GM18502 (cell line): ENCODE data around the gene CD163L1.
"Not testable (repeated sequence)": the region's sequence is repeated elsewhere in the genome, so short reads cannot be mapped to it uniquely, and the experiment has no call there.

Experiments used
- ATAC-seq: cut with Tn5 transposase; IDR thresholded peaks from one replicate; pipeline ENCODE4 v1.9.1; 2021; ENCODE audit warnings: mild to moderate bottlenecking; ENCODE audit not compliant: unreplicated experiment, poor library complexity

Gene CD163L1

DNA sequence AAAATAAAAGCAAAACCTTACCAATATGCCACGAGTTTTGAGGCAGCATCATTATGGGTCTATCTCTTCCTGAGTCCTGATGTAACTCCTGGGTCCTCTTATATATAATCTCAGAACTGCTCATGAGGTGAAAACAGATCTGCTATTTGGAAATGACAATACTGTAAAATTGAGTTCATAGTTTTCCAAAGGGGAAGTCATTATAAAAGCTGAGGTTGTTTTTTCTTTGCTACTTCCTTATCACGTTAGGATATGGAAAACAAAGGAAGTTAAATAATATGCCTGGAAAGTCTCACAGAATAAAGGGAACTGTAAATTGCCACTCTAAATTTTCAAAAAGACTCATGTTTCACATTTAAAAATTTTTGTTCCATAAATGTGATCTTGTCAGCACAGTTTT lies at the start of gene CD163L1:
Gene CD163L1, minus strand, starts transcription at position 78 of the 400 bp plus-strand sequence. Its CDS starts 26 bp downstream, at position 52.
- no peak for ATAC-seq

DNA sequence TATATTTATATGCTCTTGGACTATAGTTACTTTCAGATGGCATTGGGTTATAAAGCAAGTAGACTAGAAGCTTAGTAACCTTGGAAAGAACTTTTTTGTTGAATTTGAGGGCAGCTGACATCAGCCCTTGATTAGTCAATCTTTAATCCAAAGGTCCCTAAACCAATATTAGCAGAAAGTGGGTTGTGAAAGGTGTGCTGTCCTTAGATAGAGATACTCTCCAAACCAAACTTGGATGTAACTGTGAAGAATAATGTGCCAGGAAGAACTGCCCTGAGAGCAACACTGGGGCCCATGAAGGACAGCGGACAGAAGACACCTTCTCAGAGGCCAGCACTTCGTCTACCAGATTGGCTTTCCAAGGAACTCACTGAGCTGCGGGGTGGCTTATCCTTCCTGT lies 49.1 kb upstream of the CD163L1 start:
- no peak for ATAC-seq

DNA sequence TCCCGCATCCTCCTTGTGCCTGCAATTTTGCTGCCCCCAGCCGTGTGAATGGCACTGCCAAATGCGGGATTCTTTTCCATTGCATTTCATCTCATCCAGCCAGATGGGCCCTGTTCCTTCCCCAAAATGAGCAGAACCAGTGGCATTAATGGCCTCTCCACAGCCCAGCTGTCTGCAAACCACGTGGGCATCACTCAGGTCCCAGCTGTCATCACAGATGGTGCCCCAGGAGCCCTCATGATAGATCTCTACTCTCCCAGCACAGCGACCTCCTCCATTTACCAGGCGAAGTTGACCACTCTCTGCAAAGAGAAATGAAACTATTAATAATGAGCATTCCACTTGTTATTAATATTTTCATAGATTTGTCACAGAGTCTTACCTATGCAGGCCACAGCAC lies 42.6 kb upstream of the CD163L1 start:
- ATAC-seq = no peak

- no peak for ATAC-seq
Observed at GRCh38 chr12:7485095-7485494, 41.1 kb upstream of the CD163L1 start.

- no peak for ATAC-seq
Observed at GRCh38 chr12:7483343-7483742, 39.4 kb upstream of the CD163L1 start.

DNA sequence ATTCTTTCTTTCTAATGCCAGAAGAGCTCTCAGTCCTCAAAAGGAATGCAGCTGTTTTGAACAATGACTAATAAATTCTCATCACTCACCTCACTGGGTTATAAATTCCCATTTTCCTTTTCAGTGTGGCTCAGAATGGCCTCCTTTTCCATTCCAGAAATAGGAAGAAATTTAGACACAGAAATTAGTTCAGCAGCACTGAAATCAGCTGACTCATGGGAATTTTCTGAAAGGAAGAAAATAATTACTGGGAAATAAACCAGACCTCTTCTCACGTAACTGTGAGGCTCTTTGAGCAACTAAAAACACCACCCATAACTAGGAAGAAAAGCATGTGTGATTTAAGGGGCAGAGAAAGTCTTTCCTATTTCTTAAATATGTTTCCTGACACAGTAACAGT lies 35.8 kb upstream of the CD163L1 start:
- no peak for ATAC-seq

- no peak for ATAC-seq
Observed at GRCh38 chr12:7472060-7472459, 28.1 kb upstream of the CD163L1 start.

GRCh38 chr12:7460375-7461259 lies 16.7 kb upstream of the CD163L1 start:
- no peak for ATAC-seq

GRCh38 chr12:7459973-7460372 lies 16.0 kb upstream of the CD163L1 start:
- no peak for ATAC-seq

GRCh38 chr12:7451756-7452155 lies 7.8 kb upstream of the CD163L1 start:
- no peak for ATAC-seq

DNA sequence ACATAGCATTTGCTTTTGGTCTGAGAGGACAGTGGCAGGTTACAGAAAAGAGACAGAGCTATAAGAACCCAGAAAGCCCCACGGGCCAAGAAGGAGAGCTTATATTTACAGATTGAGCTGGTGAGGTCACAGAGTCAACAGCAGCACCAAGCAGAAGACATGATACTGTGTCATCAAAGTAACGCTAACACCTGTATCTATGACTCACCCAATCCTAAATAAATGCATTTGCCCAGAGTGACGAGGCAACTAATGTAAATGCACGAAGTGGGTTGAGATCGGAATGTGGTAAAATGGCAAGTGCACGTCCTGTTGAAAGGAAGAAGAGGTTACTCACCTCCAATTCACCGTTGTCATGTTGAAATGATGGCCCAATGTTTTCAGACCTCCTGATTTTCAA lies 6.7 kb upstream of the CD163L1 start:
- ATAC-seq = no peak

DNA sequence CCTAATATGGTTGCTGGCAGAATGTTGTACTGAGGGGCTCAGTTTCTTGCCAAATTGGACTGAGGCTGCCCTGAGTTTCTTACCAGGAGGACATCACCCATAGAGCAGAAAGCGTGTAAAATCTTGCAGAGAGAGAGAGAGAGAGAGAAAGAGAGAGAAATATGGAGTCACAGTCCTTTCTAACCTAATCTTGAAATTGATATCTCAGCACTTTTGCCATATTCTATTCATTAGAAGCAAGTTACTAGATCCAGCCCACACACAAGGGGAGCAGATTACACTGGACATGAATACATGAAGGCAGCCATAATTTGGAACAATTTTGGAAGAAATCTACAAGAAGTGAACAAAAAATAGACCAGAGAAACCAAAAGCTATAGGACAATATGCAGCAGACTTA lies 4.1 kb upstream of the CD163L1 start:
- no peak for ATAC-seq

DNA sequence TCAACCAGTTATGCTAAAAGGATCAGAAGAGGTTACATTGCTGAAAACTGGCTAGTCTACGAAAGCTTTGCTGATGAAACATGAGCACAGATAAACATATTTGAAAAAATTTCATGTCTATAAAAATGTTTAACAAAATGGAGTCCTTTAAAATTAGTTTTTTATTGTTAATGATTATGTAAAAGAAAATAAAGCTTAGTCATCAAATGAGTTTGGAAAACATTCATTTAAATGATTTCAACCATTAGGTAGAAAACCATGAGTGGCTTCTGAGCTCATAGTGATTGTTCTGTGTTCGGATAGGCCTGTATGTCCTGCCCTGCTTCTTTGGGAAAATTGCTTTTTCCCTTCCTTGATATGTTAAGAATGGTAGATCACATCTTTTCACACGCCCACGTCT lies 584 bp upstream of the CD163L1 start:
- no peak for ATAC-seq

- no peak for ATAC-seq
Observed at GRCh38 chr12:7441216-7441615, 2.7 kb downstream of the CD163L1 start.

DNA sequence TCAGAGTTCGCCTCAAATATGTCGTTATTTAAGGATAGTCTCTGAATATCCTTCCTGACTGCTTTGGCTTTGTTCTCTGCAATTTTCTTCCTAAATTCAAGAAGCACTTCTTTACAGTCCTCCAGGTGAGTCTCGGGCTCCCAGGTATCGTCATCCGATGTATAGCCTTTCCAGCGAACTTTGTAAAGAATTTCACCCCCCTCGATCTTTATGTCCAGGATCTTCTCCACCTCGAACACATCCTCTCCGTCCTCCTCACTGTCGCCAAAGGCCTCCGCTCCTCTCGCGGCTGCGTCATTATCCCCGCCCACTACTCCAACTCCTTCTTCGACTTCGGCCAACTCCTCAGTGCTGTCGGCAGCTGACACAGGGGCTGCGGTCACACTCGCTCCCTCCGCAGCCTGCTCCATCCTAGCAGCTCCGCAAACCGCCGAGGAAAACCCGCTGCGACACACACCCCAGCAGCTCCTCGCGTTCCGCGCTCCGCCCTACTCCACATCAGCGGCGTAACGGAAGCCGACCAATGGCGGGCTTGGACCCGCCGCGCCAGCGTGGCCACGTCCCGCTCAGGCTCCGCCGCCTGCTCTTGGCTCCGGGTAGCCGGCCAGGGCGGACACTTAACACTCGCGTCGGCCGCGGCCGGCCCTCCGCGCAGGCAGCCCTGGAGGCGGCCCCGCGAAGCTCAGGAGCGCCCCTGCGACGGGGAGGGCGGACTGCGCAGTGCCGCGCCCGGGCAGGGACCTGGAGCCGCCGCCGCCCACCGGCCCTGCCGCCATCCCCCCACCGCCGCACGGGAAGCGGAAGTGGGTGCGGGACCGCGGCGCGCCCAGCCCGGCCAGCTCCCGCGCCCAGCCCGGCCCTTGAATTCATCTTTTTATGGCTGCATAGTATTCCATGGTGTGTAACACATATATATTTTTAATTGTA lies 4.1 kb downstream of the CD163L1 start:
- no peak for ATAC-seq

- ATAC-seq = not testable (repeated sequence)
Observed at GRCh38 chr12:7438291-7438995, 5.5 kb downstream of the CD163L1 start.

GRCh38 chr12:7437494-7437893 lies 6.5 kb downstream of the CD163L1 start:
- not testable (repeated sequence) for ATAC-seq

- no peak for ATAC-seq
Observed at GRCh38 chr12:7434670-7435069, 9.3 kb downstream of the CD163L1 start.

- no peak for ATAC-seq
Observed at GRCh38 chr12:7433276-7433822, 10.6 kb downstream of the CD163L1 start.

DNA sequence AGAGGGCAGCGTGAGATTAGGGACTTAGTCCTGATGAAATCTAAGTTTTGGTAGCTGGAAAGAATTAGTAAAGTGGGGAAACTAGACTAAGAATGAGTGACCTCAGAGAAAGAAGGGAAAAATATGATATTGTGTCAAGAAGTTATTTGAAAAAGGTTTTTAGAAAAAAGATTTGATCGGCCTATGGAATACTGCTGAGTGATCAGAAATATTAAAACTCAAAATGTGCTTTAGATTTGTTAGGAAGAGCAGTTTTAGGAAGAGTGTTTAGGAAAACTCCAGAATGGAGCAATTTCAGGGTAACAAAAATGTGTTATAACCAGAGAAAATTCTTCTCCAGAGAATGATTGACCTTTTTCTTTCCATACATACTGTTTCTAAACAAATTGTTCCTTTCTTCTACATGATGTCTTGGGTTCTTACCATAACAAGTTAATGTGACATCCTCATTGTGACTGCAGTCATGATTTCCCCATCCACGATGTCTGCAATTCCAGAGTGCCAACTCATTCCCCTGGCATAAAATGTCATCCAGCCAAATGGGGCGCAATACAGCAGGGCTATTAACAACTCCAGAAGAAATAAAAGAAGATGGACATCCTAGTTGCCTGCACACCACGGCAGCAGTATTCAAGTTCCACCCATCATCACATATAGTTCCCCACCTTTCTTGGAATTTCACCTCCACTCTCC lies 11.8 kb downstream of the CD163L1 start:
- no peak for ATAC-seq
